DOHH2 (cell line): ENCODE measurements around the gene WDR91.

Experiments used
- H3F3A ChIP-seq: fragments of 200-600 bp; sonication (generic), shearing (Covaris generic); 2 replicates; pipeline ENCODE4 v1.6.0; 2016; ENCODE audit warnings: antibody characterized with exemption, mild to moderate bottlenecking; ENCODE audit not compliant: control insufficient read depth, insufficient read depth
- H3K27ac ChIP-seq: fragments of 200-600 bp; sonication (generic); 2 replicates; pipeline ENCODE4 v1.5.1; 2014; ENCODE audit warnings: low read depth, mild to moderate bottlenecking, low read length, moderate library complexity
- H3K27me3 ChIP-seq: fragments of 200-600 bp; sonication (generic); 2 replicates; pipeline ENCODE4 v1.6.1; 2014; ENCODE audit warnings: mild to moderate bottlenecking, low read length, mixed read lengths; ENCODE audit not compliant: control insufficient read depth
- H3K36me3 ChIP-seq: fragments of 200-600 bp; sonication (generic); 2 replicates; pipeline ENCODE4 v1.6.1; 2014; ENCODE audit warnings: mild to moderate bottlenecking, low read length, moderate library complexity, mixed read lengths; ENCODE audit not compliant: control insufficient read depth
- H3K4me1 ChIP-seq: fragments of 200-600 bp; sonication (generic); 2 replicates; pipeline ENCODE4 v1.6.1; 2014; ENCODE audit warnings: mild to moderate bottlenecking, low read length, mixed read lengths; ENCODE audit not compliant: control insufficient read depth
- H3K4me2 ChIP-seq: fragments of 200-600 bp; sonication (generic); 2 replicates; pipeline ENCODE4 v1.6.0; 2014; ENCODE audit warnings: mild to moderate bottlenecking, low read length, moderate library complexity
- H3K4me3 ChIP-seq: fragments of 200-600 bp; sonication (generic); 2 replicates; pipeline ENCODE4 v1.5.1; 2014; ENCODE audit warnings: mild to moderate bottlenecking, low read length, mixed read lengths
- H3K79me2 ChIP-seq: fragments of 200-600 bp; sonication (generic); 2 replicates; pipeline ENCODE4 v1.6.1; 2014; ENCODE audit warnings: mild to moderate bottlenecking, low read length, mixed read lengths; ENCODE audit not compliant: control insufficient read depth
- H3K9me2 ChIP-seq: fragments of 200-600 bp; sonication (generic); replicated peaks from 2 replicates; pipeline ENCODE4 v1.6.1; 2014; ENCODE audit warnings: mild to moderate bottlenecking, low read length, mixed read lengths; ENCODE audit not compliant: control insufficient read depth
- H3K9me3 ChIP-seq: fragments of 200-600 bp; sonication (generic); 2 replicates; pipeline ENCODE4 v1.6.1; 2014; ENCODE audit warnings: antibody characterized with exemption, low read length, mixed read lengths; ENCODE audit not compliant: control insufficient read depth, insufficient read depth
- H4K20me1 ChIP-seq: fragments of 200-600 bp; sonication (generic); 2 replicates; pipeline ENCODE4 v1.6.0; 2014; ENCODE audit warnings: low read depth, mild to moderate bottlenecking, antibody characterized with exemption, low read length, moderate library complexity; ENCODE audit not compliant: control insufficient read depth, insufficient read depth
- CTCF ChIP-seq: fragments of 200-600 bp; sonication (generic); IDR thresholded peaks from one replicate; pipeline ENCODE4 v1.5.1; 2014; ENCODE audit warnings: antibody characterized with exemption, mild to moderate bottlenecking, low read depth, low read length; ENCODE audit not compliant: poor library complexity, severe bottlenecking
- EZH2phosphoT487 ChIP-seq: fragments of 200-600 bp; sonication (generic); IDR thresholded peaks from 2 replicates; pipeline ENCODE4 v1.6.1; 2017; ENCODE audit warnings: borderline replicate concordance, mild to moderate bottlenecking, antibody characterized with exemption, low read length, moderate library complexity, mixed read lengths

Gene WDR91

GRCh38 chr7:135169141-135169963 is 42.0 kb downstream of the WDR91 start:
- Histone ChIP-seq H4K20me1 (no peaks in the 10 kb centered on the region), H3K4me1 (peaks cover 22% of the 10 kb centered on the region), H3K9me2 (no peaks in the 10 kb centered on the region), H3F3A (peaks cover 7% of the 10 kb centered on the region), H3K27ac (peak overlapping the region; percentile 86), H3K4me2 (peak overlapping the region; percentile 81), H3K9me3 (no peaks in the 10 kb centered on the region), H3K79me2 (peaks cover 67% of the 10 kb centered on the region), H3K27me3 (no peaks in the 10 kb centered on the region), H3K4me3 (peak overlapping the region; percentile 88), H3K36me3 (peaks cover 60% of the 10 kb centered on the region)
- peak; percentile 91 for TF ChIP-seq CTCF
- TF ChIP-seq EZH2phosphoT487: no peak

DNA sequence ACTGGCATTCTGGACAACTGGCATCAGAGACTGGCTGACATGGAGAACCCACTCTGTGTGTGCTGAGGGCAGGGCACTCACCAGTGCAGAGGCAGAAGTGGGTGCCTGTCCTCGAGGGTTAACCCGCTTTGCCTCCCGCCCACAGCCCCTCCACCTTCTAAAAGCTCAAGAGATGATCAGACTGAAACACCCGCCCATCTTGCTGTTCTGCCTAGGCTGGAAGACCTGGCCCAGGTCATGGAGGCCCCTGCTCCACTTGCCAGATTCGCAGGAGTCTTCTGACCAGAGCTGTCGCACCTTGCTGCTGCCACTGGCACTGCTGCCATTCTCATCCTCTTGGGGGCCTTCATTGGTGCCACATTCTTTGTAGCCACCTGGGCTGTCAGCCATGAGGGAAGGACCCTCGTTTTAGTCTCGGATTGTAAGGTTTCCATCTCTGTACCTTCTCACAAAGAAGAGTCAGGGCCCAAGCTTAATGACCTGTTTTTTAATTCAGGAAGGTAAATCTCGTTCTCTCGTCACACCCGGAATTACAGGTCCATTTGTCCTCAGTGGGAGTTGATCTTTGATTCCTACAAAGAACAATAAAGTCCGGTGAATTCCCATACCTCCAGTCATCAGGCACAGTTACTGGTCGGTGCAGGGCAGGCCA is 42.7 kb downstream of the WDR91 start:
- H3K4me1 ChIP-seq: peaks cover 22% of the 10 kb centered on the region
- TF ChIP-seq EZH2phosphoT487 (no peak), CTCF (no peak)
- peaks cover 67% of the 10 kb centered on the region for H3K36me3 ChIP-seq
- no peaks in the 10 kb centered on the region for H3K9me2 ChIP-seq
- H3K27ac ChIP-seq: no peak overlapping the region
- peaks cover 60% of the 10 kb centered on the region for H3K79me2 ChIP-seq
- H3K27me3 ChIP-seq: no peaks in the 10 kb centered on the region
- H3F3A ChIP-seq: peaks cover 7% of the 10 kb centered on the region
- H4K20me1 ChIP-seq: no peaks in the 10 kb centered on the region
- peak overlapping the region; percentile 81 for H3K4me2 ChIP-seq
- peak overlapping the region; percentile 88 for H3K4me3 ChIP-seq
- no peaks in the 10 kb centered on the region for H3K9me3 ChIP-seq

DNA sequence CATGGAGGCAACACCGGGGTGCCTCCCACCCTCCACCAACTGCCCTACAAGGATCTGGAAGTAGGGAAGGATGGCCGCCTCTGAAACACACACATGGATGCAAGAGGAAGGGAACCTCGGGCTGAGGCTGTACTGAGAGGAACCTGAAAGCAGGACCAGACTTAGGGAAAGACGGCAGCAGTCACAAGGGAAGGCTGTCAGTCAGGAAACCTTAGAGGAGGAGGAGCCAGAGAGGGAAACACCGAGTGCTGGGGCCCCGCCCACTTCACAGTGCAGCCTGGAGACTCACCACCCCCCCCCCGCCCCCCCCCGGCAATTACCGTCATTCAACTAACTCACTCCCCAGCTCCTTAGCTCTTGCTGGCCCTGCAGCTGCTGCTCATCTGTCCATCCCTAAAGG is 43.3 kb downstream of the WDR91 start:
- Histone ChIP-seq H3F3A (peaks cover 9% of the 10 kb centered on the region), H3K9me3 (peaks cover under 1% of the 10 kb centered on the region; the same call in 1 of the 2 replicates), H3K79me2 (peaks cover 55% of the 10 kb centered on the region), H3K27ac (no peak overlapping the region), H3K36me3 (peaks cover 68% of the 10 kb centered on the region), H4K20me1 (no peaks in the 10 kb centered on the region), H3K4me3 (no peak overlapping the region), H3K9me2 (no peaks in the 10 kb centered on the region), H3K4me2 (no peak overlapping the region), H3K4me1 (peaks cover 22% of the 10 kb centered on the region), H3K27me3 (no peaks in the 10 kb centered on the region)
- TF ChIP-seq CTCF: no peak
- no peak for TF ChIP-seq EZH2phosphoT487
